Neural cell (in vitro differentiated cells): ENCODE measurements around the gene PEX6. TPM values are rescaled to one million over a fixed set of nuclear protein-coding genes. Genes with fewer than 3 reads are reported as not detected.
A peak's percentile ranks its signal among the peaks of the same experiment; 100 is the strongest.

Experiments used
- H2AFZ ChIP-seq: fragments of 200-600, 300-800 bp; sonication (generic), shearing (Covaris generic); 2 replicates; pipeline ENCODE4 v1.6.0; 2014; ENCODE audit warnings: low read depth, mild to moderate bottlenecking, antibody characterized with exemption, low read length, moderate library complexity
- H3F3A ChIP-seq: fragments of 200-600 bp; shearing (Covaris generic); 2 replicates; pipeline ENCODE4 v1.6.1; 2016; ENCODE audit warnings: mild to moderate bottlenecking, moderate library complexity, mixed read lengths, antibody characterized with exemption, low read length; ENCODE audit not compliant: insufficient read depth, poor library complexity, severe bottlenecking
- H3K27ac ChIP-seq: fragments of 200-600, 300-800 bp; sonication (generic), shearing (Covaris generic); 2 replicates; pipeline ENCODE4 v1.5.1; 2014; ENCODE audit warnings: mild to moderate bottlenecking, low read length, moderate library complexity
- H3K27me3 ChIP-seq: fragments of 300-800, 200-600 bp; sonication (generic), shearing (Covaris generic); 2 replicates; pipeline ENCODE4 v1.6.0; 2014; ENCODE audit warnings: mild to moderate bottlenecking, low read depth, low read length, moderate library complexity; ENCODE audit not compliant: insufficient read depth
- H3K36me3 ChIP-seq: fragments of 300-800, 200-600 bp; sonication (generic), shearing (Covaris generic); 2 replicates; pipeline ENCODE4 v1.5.1; 2014; ENCODE audit warnings: mild to moderate bottlenecking, antibody characterized with exemption, low read length, moderate library complexity; ENCODE audit not compliant: insufficient read depth
- H3K4me2 ChIP-seq: fragments of 300-800, 200-600 bp; sonication (generic), shearing (Covaris generic); 2 replicates; pipeline ENCODE4 v1.6.0; 2014; ENCODE audit warnings: mild to moderate bottlenecking, low read length
- H3K4me3 ChIP-seq: fragments of 300-800, 200-600 bp; sonication (generic), shearing (Covaris generic); 2 replicates; pipeline ENCODE4 v1.5.1; 2014; ENCODE audit warnings: mild to moderate bottlenecking, low read length, moderate library complexity
- H3K79me2 ChIP-seq: fragments of 200-600 bp; shearing (Covaris generic); replicated peaks from 2 replicates; pipeline ENCODE4 v1.6.0; 2014; ENCODE audit warnings: mild to moderate bottlenecking, low read length, moderate library complexity; ENCODE audit not compliant: insufficient read depth
- H3K9ac ChIP-seq: fragments of 300-800, 200-600 bp; sonication (generic), shearing (Covaris generic); 2 replicates; pipeline ENCODE4 v1.6.1; 2016; ENCODE audit warnings: mild to moderate bottlenecking, low read length, mixed read lengths
- H3K9me2 ChIP-seq: fragments of 200-600 bp; shearing (Covaris generic); 2 replicates; pipeline ENCODE4 v1.6.1; 2016; ENCODE audit warnings: mild to moderate bottlenecking, low read length, mixed read lengths; ENCODE audit not compliant: insufficient read depth
- H3K9me3 ChIP-seq: fragments of 200-600, 300-800 bp; sonication (generic), shearing (Covaris generic); 2 replicates; pipeline ENCODE4 v1.6.1; 2016; ENCODE audit warnings: mild to moderate bottlenecking, mixed run types, low read length, moderate library complexity, mixed read lengths
- H4K20me1 ChIP-seq: fragments of 200-600 bp; shearing (Covaris generic); 2 replicates; pipeline ENCODE4 v1.6.1; 2016; ENCODE audit warnings: mild to moderate bottlenecking, mixed run types; ENCODE audit not compliant: insufficient read depth
- CTCF ChIP-seq: fragments of 450-650 bp; IDR thresholded peaks from 2 replicates; pipeline ENCODE4 v1.5.1; 2014; ENCODE audit warnings: antibody characterized with exemption, mild to moderate bottlenecking, moderate library complexity; ENCODE audit not compliant: poor library complexity, severe bottlenecking
- EP300 ChIP-seq: fragments of 450-650 bp; conservative IDR thresholded peaks from 2 replicates; pipeline ENCODE4 v1.6.1; 2014; ENCODE audit warnings: antibody characterized with exemption, mild to moderate bottlenecking, moderate library complexity; ENCODE audit not compliant: poor library complexity, severe bottlenecking
- EZH2 ChIP-seq: fragments of 200-600, 300-800 bp; shearing (Covaris generic), sonication (generic); IDR thresholded peaks from 2 replicates; pipeline ENCODE4 v1.6.1; 2014; ENCODE audit warnings: antibody characterized with exemption, low read length, borderline replicate concordance, mild to moderate bottlenecking; ENCODE audit not compliant: insufficient read depth, poor library complexity, severe bottlenecking
- MXI1 ChIP-seq: fragments of 450-650 bp; conservative IDR thresholded peaks from 2 replicates; pipeline ENCODE4 v1.6.1; 2014; ENCODE audit warnings: antibody characterized with exemption, mild to moderate bottlenecking; ENCODE audit not compliant: poor library complexity, severe bottlenecking
- POLR2AphosphoS5 ChIP-seq: IDR thresholded peaks from 2 replicates; pipeline ENCODE4 v1.6.1; 2012
- RAD21 ChIP-seq: fragments of 450-650 bp; conservative IDR thresholded peaks from 2 replicates; pipeline ENCODE4 v1.6.1; 2014; ENCODE audit warnings: antibody characterized with exemption, mild to moderate bottlenecking, moderate library complexity
- SMC3 ChIP-seq: fragments of 450-650 bp; conservative IDR thresholded peaks from 2 replicates; pipeline ENCODE4 v1.6.1; 2014; ENCODE audit warnings: antibody characterized with exemption, mild to moderate bottlenecking, moderate library complexity; ENCODE audit not compliant: poor library complexity
- TAF1 ChIP-seq: IDR thresholded peaks from 2 replicates; pipeline ENCODE4 v1.6.1; 2012; ENCODE audit warnings: low read depth
- polyA plus RNA-seq: library from polyadenylated mRNA; depleted of rRNA; stranded (reverse); fragments of >200 nt; gene quantifications from 2 replicates; pipeline ENCODE4 v1.2.3, GENCODE V29; 2014
- TF ChIP-seq, protein P1 (sequence below): IDR thresholded peaks from 2 replicates; pipeline ENCODE4 v1.6.1; 2012; ENCODE audit warnings: borderline replicate concordance

PEX6 gene
- polyA plus RNA-seq, 1 donor from 2014 or later = 20.4 TPM

DNA sequence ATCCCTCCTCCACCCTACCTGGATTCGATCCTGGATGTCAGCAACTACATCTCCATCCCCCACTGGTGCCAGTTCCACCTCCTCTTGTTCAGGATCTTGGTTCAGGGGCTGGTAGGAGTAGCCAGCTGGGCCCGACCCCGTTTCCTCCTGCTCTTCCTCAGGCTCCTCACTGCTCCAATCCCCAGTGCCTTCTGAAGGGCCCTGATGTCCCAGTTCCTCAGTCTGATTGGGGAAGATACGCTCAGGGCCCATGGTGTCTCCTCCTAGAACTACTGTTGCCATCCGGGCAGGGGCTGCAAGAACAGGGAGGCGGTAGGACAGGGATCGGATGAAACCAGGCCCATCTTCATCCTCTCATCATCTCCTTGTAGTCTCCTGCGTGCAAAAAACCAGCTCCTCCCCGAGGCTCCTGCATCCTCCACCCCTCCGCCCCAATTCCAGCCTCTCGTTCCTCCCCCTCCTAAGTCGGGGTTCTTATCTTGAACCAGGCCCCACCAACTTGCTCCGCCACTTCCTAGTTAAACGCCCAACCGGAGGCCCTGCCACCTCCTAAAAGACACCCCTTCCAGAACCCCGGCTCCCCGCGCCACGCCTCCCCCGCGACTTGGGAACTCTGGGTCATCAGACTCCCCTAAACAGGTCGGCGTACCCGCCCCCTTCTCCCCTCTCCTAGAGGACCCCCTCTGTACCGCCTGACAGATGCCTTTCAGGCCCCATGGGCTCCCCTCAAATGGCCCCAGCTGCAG, 34.3 kb upstream of the PEX6 start:
- TF ChIP-seq CTCF = no peak
- TF ChIP-seq TAF1 = no peak
- TF ChIP-seq SMC3 = no peak
- no peak for TF ChIP-seq POLR2AphosphoS5
- TF ChIP-seq MXI1 = no peak
- TF ChIP-seq, protein P1, sequence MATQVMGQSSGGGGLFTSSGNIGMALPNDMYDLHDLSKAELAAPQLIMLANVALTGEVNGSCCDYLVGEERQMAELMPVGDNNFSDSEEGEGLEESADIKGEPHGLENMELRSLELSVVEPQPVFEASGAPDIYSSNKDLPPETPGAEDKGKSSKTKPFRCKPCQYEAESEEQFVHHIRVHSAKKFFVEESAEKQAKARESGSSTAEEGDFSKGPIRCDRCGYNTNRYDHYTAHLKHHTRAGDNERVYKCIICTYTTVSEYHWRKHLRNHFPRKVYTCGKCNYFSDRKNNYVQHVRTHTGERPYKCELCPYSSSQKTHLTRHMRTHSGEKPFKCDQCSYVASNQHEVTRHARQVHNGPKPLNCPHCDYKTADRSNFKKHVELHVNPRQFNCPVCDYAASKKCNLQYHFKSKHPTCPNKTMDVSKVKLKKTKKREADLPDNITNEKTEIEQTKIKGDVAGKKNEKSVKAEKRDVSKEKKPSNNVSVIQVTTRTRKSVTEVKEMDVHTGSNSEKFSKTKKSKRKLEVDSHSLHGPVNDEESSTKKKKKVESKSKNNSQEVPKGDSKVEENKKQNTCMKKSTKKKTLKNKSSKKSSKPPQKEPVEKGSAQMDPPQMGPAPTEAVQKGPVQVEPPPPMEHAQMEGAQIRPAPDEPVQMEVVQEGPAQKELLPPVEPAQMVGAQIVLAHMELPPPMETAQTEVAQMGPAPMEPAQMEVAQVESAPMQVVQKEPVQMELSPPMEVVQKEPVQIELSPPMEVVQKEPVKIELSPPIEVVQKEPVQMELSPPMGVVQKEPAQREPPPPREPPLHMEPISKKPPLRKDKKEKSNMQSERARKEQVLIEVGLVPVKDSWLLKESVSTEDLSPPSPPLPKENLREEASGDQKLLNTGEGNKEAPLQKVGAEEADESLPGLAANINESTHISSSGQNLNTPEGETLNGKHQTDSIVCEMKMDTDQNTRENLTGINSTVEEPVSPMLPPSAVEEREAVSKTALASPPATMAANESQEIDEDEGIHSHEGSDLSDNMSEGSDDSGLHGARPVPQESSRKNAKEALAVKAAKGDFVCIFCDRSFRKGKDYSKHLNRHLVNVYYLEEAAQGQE = no peak
- no peak for TF ChIP-seq EP300
- no peak for TF ChIP-seq RAD21
- no peak for TF ChIP-seq EZH2
- Histone ChIP-seq H3F3A (no peaks in the 10 kb centered on the region), H3K9me3 (no peaks in the 10 kb centered on the region), H2AFZ (peak overlapping the region; percentile 73), H3K27ac (peak overlapping the region; percentile 47), H3K4me2 (peak overlapping the region; percentile 100), H3K79me2 (peaks cover 33% of the 10 kb centered on the region), H3K9ac (peak overlapping the region; percentile 79), H4K20me1 (no peaks in the 10 kb centered on the region), H3K4me3 (peak overlapping the region; percentile 74), H3K36me3 (no peaks in the 10 kb centered on the region), H3K9me2 (no peaks in the 10 kb centered on the region), H3K27me3 (no peaks in the 10 kb centered on the region)

- Histone ChIP-seq H3K79me2 (peaks cover 33% of the 10 kb centered on the region), H3K27me3 (no peaks in the 10 kb centered on the region), H4K20me1 (no peaks in the 10 kb centered on the region), H3K4me2 (peak overlapping the region; percentile 100), H2AFZ (no peak overlapping the region), H3K9me2 (no peaks in the 10 kb centered on the region), H3K27ac (no peak overlapping the region), H3K36me3 (no peaks in the 10 kb centered on the region), H3K4me3 (peak overlapping the region; percentile 74), H3K9me3 (no peaks in the 10 kb centered on the region), H3F3A (no peaks in the 10 kb centered on the region), H3K9ac (peak overlapping the region; percentile 79)
- no peak for TF ChIP-seq POLR2AphosphoS5
- no peak for TF ChIP-seq TAF1
- TF ChIP-seq EZH2 = no peak
- TF ChIP-seq SMC3 = no peak
- TF ChIP-seq RAD21 = no peak
Observed at GRCh38 chr6:43012364-43012763, 33.4 kb upstream of the PEX6 start.
